Stimulated activated CD8-positive, alpha-beta memory T cell treated with anti-CD3 and anti-CD28 coated beads, Interleukin-4, amount 100 ng/mL, for 24 hours (primary cell): ENCODE data around the gene GINS2.

ENCODE experiments used
- DNase-seq: peaks from one replicate; pipeline ENCODE4 v3.0.0-alpha.2; 2020; ENCODE audit warnings: low read depth

GINS2 gene

GRCh38 chr16:85653290-85653891 lies 35.4 kb downstream of the GINS2 start:
- DNase-seq = no peak

- no peak for DNase-seq
Observed at GRCh38 chr16:85652431-85653221, 36.1 kb downstream of the GINS2 start.

GRCh38 chr16:85651629-85652430 lies 36.9 kb downstream of the GINS2 start:
- no peak for DNase-seq

- DNase-seq = no peak
Observed at GRCh38 chr16:85650844-85651628, 37.7 kb downstream of the GINS2 start.

- no peak for DNase-seq
Observed at GRCh38 chr16:85650135-85650843, 38.5 kb downstream of the GINS2 start.

- DNase-seq = no peak
Observed at GRCh38 chr16:85649411-85650134, 39.2 kb downstream of the GINS2 start.

- DNase-seq = no peak
Observed at GRCh38 chr16:85648805-85649204, 39.9 kb downstream of the GINS2 start.

GRCh38 chr16:85648070-85648714 lies 40.6 kb downstream of the GINS2 start:
- DNase-seq = no peak

GRCh38 chr16:85646976-85647375 lies 41.8 kb downstream of the GINS2 start:
- no peak for DNase-seq

GRCh38 chr16:85646358-85646907 lies 42.3 kb downstream of the GINS2 start:
- no peak for DNase-seq

- no peak for DNase-seq
Observed at GRCh38 chr16:85645021-85645589, 43.6 kb downstream of the GINS2 start.

- no peak for DNase-seq
Observed at GRCh38 chr16:85644093-85644712, 44.6 kb downstream of the GINS2 start.

GRCh38 chr16:85643631-85644030 lies 45.1 kb downstream of the GINS2 start:
- DNase-seq = no peak

GRCh38 chr16:85642762-85643358 lies 45.9 kb downstream of the GINS2 start:
- DNase-seq = no peak

- DNase-seq = no peak
Observed at GRCh38 chr16:85641776-85642176, 47.0 kb downstream of the GINS2 start.

- DNase-seq = no peak
Observed at GRCh38 chr16:85641305-85641704, 47.4 kb downstream of the GINS2 start.

GRCh38 chr16:85640585-85640984 lies 48.2 kb downstream of the GINS2 start:
- DNase-seq = no peak

- DNase-seq = no peak
Observed at GRCh38 chr16:85640254-85640558, 48.5 kb downstream of the GINS2 start.
